Hepatocyte (in vitro differentiated cells): ENCODE data around the gene STIMATE.

Experiments used
- EZH2 ChIP-seq: fragments of 200-600 bp; sonication (generic); IDR thresholded peaks from 2 replicates; pipeline ENCODE4 v1.6.1; 2016; ENCODE audit warnings: antibody characterized with exemption, mild to moderate bottlenecking, borderline replicate concordance
- EZH2phosphoT487 ChIP-seq: fragments of 200-600 bp; sonication (generic); IDR thresholded peaks from one replicate; pipeline ENCODE4 v1.6.1; 2018; ENCODE audit warnings: antibody characterized with exemption, mild to moderate bottlenecking, low read depth, moderate library complexity; ENCODE audit not compliant: unreplicated experiment, severe bottlenecking
- TF ChIP-seq, protein P1 (sequence below): fragments of 200-600 bp; sonication (generic); IDR thresholded peaks from 2 replicates; pipeline ENCODE4 v1.5.1; 2016; ENCODE audit warnings: antibody characterized with exemption, mild to moderate bottlenecking; ENCODE audit not compliant: poor library complexity

- no peak for TF ChIP-seq EZH2phosphoT487
- TF ChIP-seq, protein P1, sequence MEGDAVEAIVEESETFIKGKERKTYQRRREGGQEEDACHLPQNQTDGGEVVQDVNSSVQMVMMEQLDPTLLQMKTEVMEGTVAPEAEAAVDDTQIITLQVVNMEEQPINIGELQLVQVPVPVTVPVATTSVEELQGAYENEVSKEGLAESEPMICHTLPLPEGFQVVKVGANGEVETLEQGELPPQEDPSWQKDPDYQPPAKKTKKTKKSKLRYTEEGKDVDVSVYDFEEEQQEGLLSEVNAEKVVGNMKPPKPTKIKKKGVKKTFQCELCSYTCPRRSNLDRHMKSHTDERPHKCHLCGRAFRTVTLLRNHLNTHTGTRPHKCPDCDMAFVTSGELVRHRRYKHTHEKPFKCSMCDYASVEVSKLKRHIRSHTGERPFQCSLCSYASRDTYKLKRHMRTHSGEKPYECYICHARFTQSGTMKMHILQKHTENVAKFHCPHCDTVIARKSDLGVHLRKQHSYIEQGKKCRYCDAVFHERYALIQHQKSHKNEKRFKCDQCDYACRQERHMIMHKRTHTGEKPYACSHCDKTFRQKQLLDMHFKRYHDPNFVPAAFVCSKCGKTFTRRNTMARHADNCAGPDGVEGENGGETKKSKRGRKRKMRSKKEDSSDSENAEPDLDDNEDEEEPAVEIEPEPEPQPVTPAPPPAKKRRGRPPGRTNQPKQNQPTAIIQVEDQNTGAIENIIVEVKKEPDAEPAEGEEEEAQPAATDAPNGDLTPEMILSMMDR = no peak
- TF ChIP-seq EZH2 = no peak
Observed at GRCh38 chr3:52830535-52831258, 66.7 kb downstream of the STIMATE start, which contains the start of gene ITIH4.
